HUES48 (cell line): ENCODE measurements around the gene SIRPG.
"Not testable (repeated sequence)": the region's sequence is repeated elsewhere in the genome, so short reads cannot be mapped to it uniquely, and the experiment has no call there.

Experiments used
- H3K27ac ChIP-seq: one replicate; pipeline ENCODE4 v1.7.0; 2013; ENCODE audit warnings: low read depth, low read length, inconsistent platforms
- H3K27me3 ChIP-seq: 2 replicates; pipeline ENCODE4 v1.6.1; 2013; ENCODE audit warnings: mild to moderate bottlenecking, low read length; ENCODE audit not compliant: control insufficient read depth, insufficient read depth
- H3K36me3 ChIP-seq: 2 replicates; pipeline ENCODE4 v1.6.1; 2013; ENCODE audit warnings: low read length; ENCODE audit not compliant: control insufficient read depth, insufficient read depth
- H3K4me1 ChIP-seq: 2 replicates; pipeline ENCODE4 v1.6.1; 2013; ENCODE audit warnings: mild to moderate bottlenecking, low read length; ENCODE audit not compliant: control insufficient read depth, insufficient read depth
- H3K4me3 ChIP-seq: 2 replicates; pipeline ENCODE4 v1.5.1; 2013; ENCODE audit warnings: mild to moderate bottlenecking, low read depth, low read length
- H3K9ac ChIP-seq: 2 replicates; pipeline ENCODE4 v1.6.1; 2013; ENCODE audit warnings: mild to moderate bottlenecking, low read depth, low read length, moderate library complexity
- H3K9me3 ChIP-seq: 2 replicates; pipeline ENCODE4 v1.6.1; 2013; ENCODE audit warnings: low read length; ENCODE audit not compliant: control insufficient read depth, insufficient read depth

SIRPG gene

GRCh38 chr20:1623501-1624205, 33.9 kb downstream of the SIRPG start:
- H3K4me3 ChIP-seq, result no peak overlapping the region
- no peaks in the 10 kb centered on the region for H3K9me3 ChIP-seq
- no peak overlapping the region for H3K27ac ChIP-seq
- H3K27me3 ChIP-seq, result no peaks in the 10 kb centered on the region
- no peaks in the 10 kb centered on the region for H3K4me1 ChIP-seq
- H3K9ac ChIP-seq, result no peak overlapping the region
- no peaks in the 10 kb centered on the region for H3K36me3 ChIP-seq

- no peaks in the 10 kb centered on the region for H3K4me1 ChIP-seq
- no peak overlapping the region for H3K27ac ChIP-seq
- no peak overlapping the region for H3K4me3 ChIP-seq
- H3K9me3 ChIP-seq, result no peaks in the 10 kb centered on the region
- H3K27me3 ChIP-seq, result no peaks in the 10 kb centered on the region
- H3K36me3 ChIP-seq, result no peaks in the 10 kb centered on the region
- H3K9ac ChIP-seq, result no peak overlapping the region
These were observed 35.1 kb downstream of the SIRPG start for GRCh38 chr20:1622450-1622849.

- H3K36me3 ChIP-seq, result no peaks in the 10 kb centered on the region
- no peaks in the 10 kb centered on the region for H3K4me1 ChIP-seq
- no peaks in the 10 kb centered on the region for H3K27me3 ChIP-seq
- H3K4me3 ChIP-seq, result no peak overlapping the region
- H3K9me3 ChIP-seq, result no peaks in the 10 kb centered on the region
- H3K9ac ChIP-seq, result no peak overlapping the region
- no peak overlapping the region for H3K27ac ChIP-seq
These were observed 36.3 kb downstream of the SIRPG start for GRCh38 chr20:1621316-1621715.

GRCh38 chr20:1619861-1620444, 37.6 kb downstream of the SIRPG start, which contains the start of gene SIRPB1:
Gene SIRPB1 (minus strand): TSS chr20:1620009. CDS start chr20:1619944, 65 bp downstream.
- H3K27ac ChIP-seq, result no peak within 1 kb of the TSS
- no peaks in the 10 kb centered on the region for H3K27me3 ChIP-seq
- H3K4me1 ChIP-seq, result no peaks in the 10 kb centered on the region
- no peak within 1 kb of the TSS for H3K9ac ChIP-seq
- no peaks in the 10 kb centered on the region for H3K9me3 ChIP-seq
- no peak within 1 kb of the TSS for H3K4me3 ChIP-seq
- no peaks in the 10 kb centered on the region for H3K36me3 ChIP-seq

- Histone ChIP-seq H3K27ac (no peak overlapping the region), H3K27me3 (no peaks in the 10 kb centered on the region), H3K4me1 (no peaks in the 10 kb centered on the region), H3K9me3 (no peaks in the 10 kb centered on the region), H3K4me3 (no peak overlapping the region), H3K9ac (no peak overlapping the region), H3K36me3 (no peaks in the 10 kb centered on the region)
These were observed 38.5 kb downstream of the SIRPG start for GRCh38 chr20:1618954-1619540.

GRCh38 chr20:1618479-1618878, 39.1 kb downstream of the SIRPG start:
- H3K9ac ChIP-seq, result no peak overlapping the region
- H3K4me3 ChIP-seq, result no peak overlapping the region
- no peaks in the 10 kb centered on the region for H3K36me3 ChIP-seq
- H3K27ac ChIP-seq, result no peak overlapping the region
- no peaks in the 10 kb centered on the region for H3K9me3 ChIP-seq
- no peaks in the 10 kb centered on the region for H3K4me1 ChIP-seq
- no peaks in the 10 kb centered on the region for H3K27me3 ChIP-seq

GRCh38 chr20:1616858-1617434, 40.6 kb downstream of the SIRPG start:
- no peak overlapping the region for H3K27ac ChIP-seq

GRCh38 chr20:1610404-1610803, 47.2 kb downstream of the SIRPG start:
- not testable (repeated sequence) for H3K9me3 ChIP-seq, H3K4me1 ChIP-seq

More at GRCh38 chr20:1616858-1617434, 40.6 kb downstream of the SIRPG start:
- H3K36me3 ChIP-seq, result no peaks in the 10 kb centered on the region
- H3K4me3 ChIP-seq, result no peak overlapping the region
- H3K9ac ChIP-seq, result no peak overlapping the region
- no peaks in the 10 kb centered on the region for H3K9me3 ChIP-seq
- no peaks in the 10 kb centered on the region for H3K27me3 ChIP-seq
- no peaks in the 10 kb centered on the region for H3K4me1 ChIP-seq

GRCh38 chr20:1608678-1609347, 48.8 kb downstream of the SIRPG start:
- H3K9me3 ChIP-seq, H3K27me3 ChIP-seq, H3K36me3 ChIP-seq, H3K27ac ChIP-seq, H3K4me1 ChIP-seq, H3K9ac ChIP-seq, H3K4me3 ChIP-seq: not testable (repeated sequence)

More at GRCh38 chr20:1610404-1610803, 47.2 kb downstream of the SIRPG start:
- H3K9ac ChIP-seq, H3K4me3 ChIP-seq, H3K27ac ChIP-seq, H3K36me3 ChIP-seq, H3K27me3 ChIP-seq: not testable (repeated sequence)

- Histone ChIP-seq H3K27ac (no peak overlapping the region), H3K4me1 (no peaks in the 10 kb centered on the region), H3K36me3 (no peaks in the 10 kb centered on the region), H3K4me3 (no peak overlapping the region), H3K9me3 (no peaks in the 10 kb centered on the region), H3K27me3 (no peaks in the 10 kb centered on the region), H3K9ac (no peak overlapping the region)
These were observed 56.8 kb downstream of the SIRPG start for GRCh38 chr20:1600736-1601135.
